ENCODE measurements around the gene PLA2G7.

DNA sequence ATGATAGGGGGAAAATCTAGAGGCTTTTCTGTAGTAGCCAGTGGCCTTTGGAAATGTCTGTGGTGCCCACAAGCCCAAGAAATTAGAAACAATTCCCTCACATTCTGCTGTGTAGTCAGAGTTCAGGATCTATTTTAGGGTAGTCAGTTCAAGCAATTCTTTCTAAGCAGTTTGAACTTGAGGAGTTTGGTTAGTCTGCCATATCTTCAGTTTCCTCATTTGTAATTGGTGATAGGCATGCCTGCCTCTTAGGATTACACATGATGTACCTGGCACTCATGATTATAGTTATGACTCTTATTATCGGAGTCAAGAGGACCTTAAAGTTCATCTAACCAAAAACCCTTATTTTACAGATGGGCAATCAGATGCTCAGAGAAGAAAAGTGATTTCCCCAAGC, 36.8 kb upstream of the PLA2G7 start:
- TF ChIP-seq, protein P1, sequence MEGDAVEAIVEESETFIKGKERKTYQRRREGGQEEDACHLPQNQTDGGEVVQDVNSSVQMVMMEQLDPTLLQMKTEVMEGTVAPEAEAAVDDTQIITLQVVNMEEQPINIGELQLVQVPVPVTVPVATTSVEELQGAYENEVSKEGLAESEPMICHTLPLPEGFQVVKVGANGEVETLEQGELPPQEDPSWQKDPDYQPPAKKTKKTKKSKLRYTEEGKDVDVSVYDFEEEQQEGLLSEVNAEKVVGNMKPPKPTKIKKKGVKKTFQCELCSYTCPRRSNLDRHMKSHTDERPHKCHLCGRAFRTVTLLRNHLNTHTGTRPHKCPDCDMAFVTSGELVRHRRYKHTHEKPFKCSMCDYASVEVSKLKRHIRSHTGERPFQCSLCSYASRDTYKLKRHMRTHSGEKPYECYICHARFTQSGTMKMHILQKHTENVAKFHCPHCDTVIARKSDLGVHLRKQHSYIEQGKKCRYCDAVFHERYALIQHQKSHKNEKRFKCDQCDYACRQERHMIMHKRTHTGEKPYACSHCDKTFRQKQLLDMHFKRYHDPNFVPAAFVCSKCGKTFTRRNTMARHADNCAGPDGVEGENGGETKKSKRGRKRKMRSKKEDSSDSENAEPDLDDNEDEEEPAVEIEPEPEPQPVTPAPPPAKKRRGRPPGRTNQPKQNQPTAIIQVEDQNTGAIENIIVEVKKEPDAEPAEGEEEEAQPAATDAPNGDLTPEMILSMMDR (IDR thresholded peaks at IDR 0.05) = no peak
- TF ChIP-seq EP300 (IDR thresholded peaks at IDR 0.05) = no peak
- TF ChIP-seq POLR2A (IDR thresholded peaks at IDR 0.05) = no peak

All from ovary (tissue), 3 donors.